Ovary (tissue), 9 donors: ENCODE results near the gene LAD1. TPM values are rescaled to one million over a fixed set of nuclear protein-coding genes. Genes with fewer than 3 reads are reported as not detected.

Experiments
- DNase-seq, 5 donors: peaks; one replicate each; pipeline ENCODE4 v3.0.0-alpha.2; 2019 to 2020
- H3K27ac ChIP-seq, 2 donors: fragments of 200-600 bp; one replicate each; pipeline versions ENCODE4 v1.5.1 to v1.8.0; 2019 to 2022
- H3K27me3 ChIP-seq: fragments of 200-600 bp; one replicate; pipeline ENCODE4 v1.8.0; 2022
- H3K36me3 ChIP-seq: fragments of 200-600 bp; sonication (generic); one replicate; pipeline ENCODE4 v1.5.1; 2019
- H3K4me1 ChIP-seq: one replicate; pipeline ENCODE4 v1.8.1; 2013; ENCODE audit warnings: mild to moderate bottlenecking, moderate library complexity; ENCODE audit not compliant: insufficient read depth
- H3K4me3 ChIP-seq: fragments of 200-600 bp; sonication (generic); one replicate; pipeline ENCODE4 v1.5.1; 2017
- H3K9me3 ChIP-seq, 2 donors: fragments of 200-600 bp in 1 of 2; sonication (generic) in 1 of 2; one replicate each; pipeline versions ENCODE4 v1.5.1 to v1.8.1; 2013 to 2019; ENCODE audit warnings: mild to moderate bottlenecking in 1 of 2, moderate library complexity in 1 of 2
- CTCF ChIP-seq, 3 donors: fragments of 450-650 bp in 2 of 3; fragments of 200-600 bp in 1 of 3; IDR thresholded peaks; one replicate each; pipeline versions ENCODE4 v1.5.1 to v1.8.0; 2016 to 2022; ENCODE audit warnings: antibody characterized with exemption in 3 of 3, mild to moderate bottlenecking in 1 of 3
- EP300 ChIP-seq: sonication (generic); formaldehyde crosslinking; IDR thresholded peaks from one replicate; pipeline ENCODE4 v1.6.1; 2017; ENCODE audit warnings: antibody characterized with exemption
- POLR2A ChIP-seq: fragments of 450-650 bp; IDR thresholded peaks from one replicate; pipeline ENCODE4 v1.6.1; 2017; ENCODE audit warnings: antibody characterized with exemption, mild to moderate bottlenecking, moderate library complexity
- WGBS, 3 donors: extraction: QIAGEN DNeasy Blood & Tissue Kit in 1 of 3; methylation state at CpG; one replicate each; pipeline versions ENCODE4 v1.1.5 to v1.1.7; 2013 to 2017; 5-methylcytosine and 5-hydroxymethylcytosine counted together
- intact Hi-C, 4 donors: fragments of 100-400 bp; cut with DNase I; formaldehyde crosslinking; loops; one replicate each; pipeline versions ENCODE4 v1.11.0 to v1.15.1; 2022 to 2023
- polyA plus RNA-seq, 2 donors: library from polyadenylated mRNA; stranded (reverse); fragments of 200-250 nt in 1 of 2; fragments of 350-450 nt in 1 of 2; fragmentation: Illumina TruSeq in 1 of 2; extraction: RNeasy Lipid Tissue Mini Kit (QIAGEN cat#74804) in 1 of 2; gene quantifications; one replicate each; pipeline ENCODE4 v1.2.3, GENCODE V29; 2013 to 2014
- total RNA-seq, 7 donors: library from RNA; depleted of rRNA in 2 of 7; stranded (reverse); fragments of >200 nt in 2 of 7; fragmentation: NEBNext Ultra II Directional in 3 of 7; extraction: Animal tissue kit (Norgen Biotek cat#: 25700) in 3 of 7; gene quantifications; one replicate each; pipeline versions ENCODE4 v1.1.0 to v1.2.4, GENCODE V29; 2016 to 2023
- donor health status: DM: no; HTN: no; CAD: no; lungs with moderate emphysema.
- donor health status: DM: no; HTN: no; CAD: no.
- donor health status: Bipolar disorder and iron deficiency.
- donor health status: DM: yes; HTN: yes; CAD: no.
- donor health status: DM: no; HTN: no; CAD: no.
- donor health status: DM: yes; HTN: yes; CAD: no.

LAD1 gene
- total and polyA plus RNA-seq, 9 donors = 0.13 to 9.8 (median 2.1) TPM; not detected in 2

- Histone ChIP-seq H3K4me1 (no peaks in the 10 kb centered on the region), H3K36me3 (no peaks in the 10 kb centered on the region), H3K4me3 (no peak overlapping the region), H3K9me3 (no peaks in the 10 kb centered on the region), H3K27ac (no peak overlapping the region), H3K27me3 (no peaks in the 10 kb centered on the region)
- WGBS, 3 donors = 83 to 88% (median 83%) methylated on average over 13 to 15 of the region's 15 CpGs
- intact Hi-C loops = no loop called here
- no peak for TF ChIP-seq POLR2A
- TF ChIP-seq CTCF (IDR thresholded peaks at IDR 0.05) = no peak
- no peak for TF ChIP-seq EP300
- no peak for DNase-seq
These were observed 38.0 kb downstream of the LAD1 start for GRCh38 chr1:201360901-201361651.

- intact Hi-C loops = no loop called here
- Histone ChIP-seq H3K27me3 (no peaks in the 10 kb centered on the region), H3K4me1 (no peaks in the 10 kb centered on the region), H3K27ac (no peak overlapping the region), H3K36me3 (no peaks in the 10 kb centered on the region), H3K9me3 (no peaks in the 10 kb centered on the region), H3K4me3 (no peak overlapping the region)
- no peak for DNase-seq
- TF ChIP-seq POLR2A = no peak
- TF ChIP-seq EP300 = no peak
- no peak for TF ChIP-seq CTCF (IDR thresholded peaks at IDR 0.05)
- WGBS, 3 donors = 76 to 90% (median 81%) methylated on average over 7 of the region's 7 CpGs
These were observed 38.6 kb downstream of the LAD1 start for GRCh38 chr1:201360486-201360885.

- Histone ChIP-seq H3K4me3 (no peak overlapping the region), H3K27me3 (no peaks in the 10 kb centered on the region), H3K4me1 (no peaks in the 10 kb centered on the region), H3K9me3 (no peaks in the 10 kb centered on the region), H3K36me3 (no peaks in the 10 kb centered on the region), H3K27ac (no peak overlapping the region)
- WGBS, 3 donors = 89 to 95% (median 91%) methylated on average over 2 of the region's 2 CpGs
- DNase-seq = no peak
- intact Hi-C loops = no loop called here
- no peak for TF ChIP-seq POLR2A
- no peak for TF ChIP-seq CTCF (IDR thresholded peaks at IDR 0.05)
- no peak for TF ChIP-seq EP300
These were observed 39.3 kb downstream of the LAD1 start for GRCh38 chr1:201359873-201360210.

- H3K27me3 ChIP-seq = no peaks in the 10 kb centered on the region
- no peak overlapping the region for H3K4me3 ChIP-seq
- H3K36me3 ChIP-seq = no peaks in the 10 kb centered on the region
- intact Hi-C loops = no loop called here
- H3K9me3 ChIP-seq = no peaks in the 10 kb centered on the region
- 72 to 77% (median 72%) methylated on average over 18 of the region's 18 CpGs for WGBS, 3 donors
- no peak for TF ChIP-seq EP300
- no peak for TF ChIP-seq POLR2A
- no peak for TF ChIP-seq CTCF (IDR thresholded peaks at IDR 0.05)
- DNase-seq = no peak
- no peak overlapping the region for H3K27ac ChIP-seq
- no peaks in the 10 kb centered on the region for H3K4me1 ChIP-seq
These were observed 39.9 kb downstream of the LAD1 start for GRCh38 chr1:201359031-201359872.
